K562 treated with DMSO at 1 percent for 24 hours (cell line): ENCODE data around the gene PTPRK. TPM values are rescaled to one million over a fixed set of nuclear protein-coding genes. Genes with fewer than 3 reads are reported as not detected.

Experiments used
- total RNA-seq: library from RNA; unstranded; fragments of 300-600 nt; gene quantifications from 2 replicates; pipeline ENCODE4 v1.2.3, GENCODE V29; 2022; ENCODE audit warnings: low read depth; ENCODE audit not compliant: insufficient read depth

PTPRK gene
- 0.68 TPM in 1 of 2 replicates, not detected in the other for total RNA-seq

GRCh38 chr6:128520436-128521281 lies at the start of gene PTPRK:
TSS of gene PTPRK (minus strand) at chr6:128520599. CDS start at chr6:128520358, 241 bp downstream.

